ENCODE data around the gene ZNF428. TPM values are rescaled to one million over a fixed set of nuclear protein-coding genes. Genes with fewer than 3 reads are reported as not detected.

Gene ZNF428
- total RNA-seq, 1 donor, result 37.3 TPM

GRCh38 chr19:43641333-43641732 is 21.9 kb upstream of the ZNF428 start:
- Histone ChIP-seq H2AFZ (ENCODE audit: low read length) (no peak overlapping the region), H3K27me3 (ENCODE audit: insufficient read depth, low read length) (peaks cover 35% of the 10 kb centered on the region), H3K27ac (ENCODE audit: low read depth, low read length) (no peak overlapping the region), H4K20me1 (ENCODE audit: insufficient read depth, low read length) (no peaks in the 10 kb centered on the region), H3K4me3 (ENCODE audit: insufficient read depth, low read length) (no peak overlapping the region), H3K9me3 (ENCODE audit: low read depth, low read length) (no peaks in the 10 kb centered on the region), H3K79me2 (ENCODE audit: insufficient read depth, low read length) (no peaks in the 10 kb centered on the region), H3K4me2 (ENCODE audit: insufficient read depth, low read length) (no peak overlapping the region), H3K36me3 (ENCODE audit: insufficient read depth, low read length) (no peaks in the 10 kb centered on the region), H3K4me1 (ENCODE audit: insufficient read depth, low read length) (peaks cover under 1% of the 10 kb centered on the region)
- DNase-seq (ENCODE audit: insufficient read length, low spot score, missing footprints), result no peak
- TF ChIP-seq CTCF (IDR thresholded peaks at IDR 0.05; ENCODE audit: extremely low read depth, low read depth, low read length), result no peak

GRCh38 chr19:43640424-43640757 is 21.0 kb upstream of the ZNF428 start:
- DNase-seq (ENCODE audit: insufficient read length, low spot score, missing footprints), result no peak
- Histone ChIP-seq H3K4me3 (ENCODE audit: insufficient read depth, low read length) (peak overlapping the region; percentile 57), H4K20me1 (ENCODE audit: insufficient read depth, low read length) (no peaks in the 10 kb centered on the region), H3K36me3 (ENCODE audit: insufficient read depth, low read length) (no peaks in the 10 kb centered on the region), H3K27ac (ENCODE audit: low read depth, low read length) (no peak overlapping the region), H2AFZ (ENCODE audit: low read length) (no peak overlapping the region), H3K79me2 (ENCODE audit: insufficient read depth, low read length) (no peaks in the 10 kb centered on the region), H3K27me3 (ENCODE audit: insufficient read depth, low read length) (peaks cover 35% of the 10 kb centered on the region), H3K9me3 (ENCODE audit: low read depth, low read length) (no peaks in the 10 kb centered on the region), H3K4me2 (ENCODE audit: insufficient read depth, low read length) (peak overlapping the region; percentile 64), H3K4me1 (ENCODE audit: insufficient read depth, low read length) (peaks cover 10% of the 10 kb centered on the region)
- no peak for TF ChIP-seq CTCF (IDR thresholded peaks at IDR 0.05; ENCODE audit: extremely low read depth, low read depth, low read length)

- Histone ChIP-seq H4K20me1 (ENCODE audit: insufficient read depth, low read length) (no peaks in the 10 kb centered on the region), H3K4me3 (ENCODE audit: insufficient read depth, low read length) (peak within 1 kb of the TSS; percentile 57), H3K27me3 (ENCODE audit: insufficient read depth, low read length) (peaks cover 35% of the 10 kb centered on the region), H3K4me2 (ENCODE audit: insufficient read depth, low read length) (peak within 1 kb of the TSS; percentile 64), H3K27ac (ENCODE audit: low read depth, low read length) (no peak within 1 kb of the TSS), H3K9me3 (ENCODE audit: low read depth, low read length) (no peaks in the 10 kb centered on the region), H3K79me2 (ENCODE audit: insufficient read depth, low read length) (no peaks in the 10 kb centered on the region), H3K4me1 (ENCODE audit: insufficient read depth, low read length) (peaks cover 16% of the 10 kb centered on the region), H3K36me3 (ENCODE audit: insufficient read depth, low read length) (no peaks in the 10 kb centered on the region), H2AFZ (ENCODE audit: low read length) (no peak within 1 kb of the TSS)
- DNase-seq (ENCODE audit: insufficient read length, low spot score, missing footprints), result peak; percentile 69
- no peak for TF ChIP-seq CTCF (IDR thresholded peaks at IDR 0.05; ENCODE audit: extremely low read depth, low read depth, low read length)
Measured at GRCh38 chr19:43639519-43640423, 20.3 kb upstream of the ZNF428 start, which contains the start of gene CADM4. Gene CADM4, minus strand, starts transcription at chr19:43639850. Its CDS starts 60 bp downstream, at chr19:43639790.

- H3K4me1 ChIP-seq (ENCODE audit: insufficient read depth, low read length), result peaks cover 23% of the 10 kb centered on the region
- H3K27me3 ChIP-seq (ENCODE audit: insufficient read depth, low read length), result peaks cover 35% of the 10 kb centered on the region
- no peak for TF ChIP-seq CTCF (IDR thresholded peaks at IDR 0.05; ENCODE audit: extremely low read depth, low read depth, low read length)
- H4K20me1 ChIP-seq (ENCODE audit: insufficient read depth, low read length), result no peaks in the 10 kb centered on the region
- H2AFZ ChIP-seq (ENCODE audit: low read length), result no peak overlapping the region
- H3K9me3 ChIP-seq (ENCODE audit: low read depth, low read length), result no peaks in the 10 kb centered on the region
- no peaks in the 10 kb centered on the region for H3K79me2 ChIP-seq (ENCODE audit: insufficient read depth, low read length)
- no peak overlapping the region for H3K27ac ChIP-seq (ENCODE audit: low read depth, low read length)
- H3K4me2 ChIP-seq (ENCODE audit: insufficient read depth, low read length), result no peak overlapping the region
- no peaks in the 10 kb centered on the region for H3K36me3 ChIP-seq (ENCODE audit: insufficient read depth, low read length)
- no peak for DNase-seq (ENCODE audit: insufficient read length, low spot score, missing footprints)
- H3K4me3 ChIP-seq (ENCODE audit: insufficient read depth, low read length), result peak overlapping the region; percentile 16
Measured at GRCh38 chr19:43638995-43639518, 19.6 kb upstream of the ZNF428 start.
